Mesendoderm (in vitro differentiated cells): ENCODE measurements around the gene TBC1D1.

Experiments
- DNase-seq: peaks from one replicate; pipeline ENCODE4 v3.0.0; 2013
- H2AK5ac ChIP-seq: 2 replicates; pipeline ENCODE4 v1.6.1; 2013; ENCODE audit warnings: low read length, inconsistent platforms
- H2BK120ac ChIP-seq: 2 replicates; pipeline ENCODE4 v1.6.1; 2013; ENCODE audit warnings: low read depth, mild to moderate bottlenecking, low read length, moderate library complexity, mixed read lengths
- H2BK15ac ChIP-seq: replicated peaks from 2 replicates; pipeline ENCODE4 v1.6.1; 2013; ENCODE audit warnings: low read depth, mild to moderate bottlenecking, moderate library complexity
- H2BK5ac ChIP-seq: 2 replicates; pipeline ENCODE4 v1.6.1; 2013; ENCODE audit warnings: low read length, inconsistent platforms
- H3K18ac ChIP-seq: 2 replicates; pipeline ENCODE4 v1.6.1; 2013; ENCODE audit warnings: mild to moderate bottlenecking, low read length, mixed read lengths
- H3K23ac ChIP-seq: one replicate; pipeline ENCODE4 v1.6.1; 2013; ENCODE audit warnings: low read length
- H3K27ac ChIP-seq: 2 replicates; pipeline ENCODE4 v1.5.1; 2013; ENCODE audit warnings: low read depth, mild to moderate bottlenecking, inconsistent platforms, low read length, moderate library complexity
- H3K27me3 ChIP-seq: 2 replicates; pipeline ENCODE4 v1.6.1; 2013; ENCODE audit warnings: low read length, control low read depth, mild to moderate bottlenecking, inconsistent platforms; ENCODE audit not compliant: insufficient read depth, poor library complexity
- H3K36me3 ChIP-seq: 2 replicates; pipeline ENCODE4 v1.6.1; 2013; ENCODE audit warnings: low read length, inconsistent platforms; ENCODE audit not compliant: control insufficient read depth, insufficient read depth
- H3K4ac ChIP-seq: one replicate; pipeline ENCODE4 v1.6.1; 2013; ENCODE audit warnings: low read depth, mild to moderate bottlenecking, low read length, moderate library complexity
- H3K4me1 ChIP-seq: 2 replicates; pipeline ENCODE4 v1.6.1; 2013; ENCODE audit warnings: low read depth, low read length, inconsistent platforms; ENCODE audit not compliant: control insufficient read depth
- H3K4me2 ChIP-seq: 2 replicates; pipeline ENCODE4 v1.6.1; 2013; ENCODE audit warnings: low read length
- H3K4me3 ChIP-seq: 2 replicates; pipeline ENCODE4 v1.5.1; 2013; ENCODE audit warnings: mild to moderate bottlenecking, low read length
- H3K56ac ChIP-seq: one replicate; pipeline ENCODE4 v1.6.1; 2013; ENCODE audit warnings: low read length
- H3K79me1 ChIP-seq: 2 replicates; pipeline ENCODE4 v1.6.1; 2013; ENCODE audit warnings: low read length, inconsistent platforms
- H3K79me2 ChIP-seq: 2 replicates; pipeline ENCODE4 v1.6.1; 2013; ENCODE audit warnings: mild to moderate bottlenecking, low read length; ENCODE audit not compliant: control insufficient read depth, insufficient read depth
- H3K9ac ChIP-seq: 2 replicates; pipeline ENCODE4 v1.6.1; 2013; ENCODE audit warnings: low read length, inconsistent platforms
- H4K5ac ChIP-seq: one replicate; pipeline ENCODE4 v1.6.1; 2013; ENCODE audit warnings: low read length
- H4K8ac ChIP-seq: one replicate; pipeline ENCODE4 v1.6.1; 2013; ENCODE audit warnings: low read depth, mild to moderate bottlenecking, control low read depth, low read length, moderate library complexity
- WGBS: extraction: QIAGEN DNeasy Blood & Tissue Kit; methylation state at CpG from one replicate; pipeline ENCODE4 v1.1.7; 2013; ENCODE audit warnings: low lambda C conversion rate, missing lambda C conversion rate; ENCODE audit not compliant: insufficient coverage; ENCODE audit errors: extremely low coverage; 5-methylcytosine and 5-hydroxymethylcytosine counted together

Gene TBC1D1

GRCh38 chr4:38086849-38087226 lies 196.0 kb downstream of the TBC1D1 start:
- Histone ChIP-seq H2BK15ac (no peak overlapping the region), H3K4me2 (no peak overlapping the region), H3K9ac (no peak overlapping the region), H3K27ac (no peak overlapping the region), H3K4me1 (peaks cover 3% of the 10 kb centered on the region), H4K8ac (no peak overlapping the region), H3K79me2 (no peaks in the 10 kb centered on the region), H3K36me3 (peaks cover 3% of the 10 kb centered on the region), H3K27me3 (no peaks in the 10 kb centered on the region), H2AK5ac (no peak overlapping the region), H3K56ac (no peak overlapping the region), H3K4me3 (no peak overlapping the region), H3K4ac (no peak overlapping the region), H3K18ac (no peak overlapping the region), H2BK5ac (no peak overlapping the region), H2BK120ac (no peak overlapping the region), H3K23ac (no peak overlapping the region), H3K79me1 (no peaks in the 10 kb centered on the region), H4K5ac (no peak overlapping the region)
- DNase-seq, result no peak
- WGBS, result no CpG with 5 or more reads among the region's 2 CpGs

- no peaks in the 10 kb centered on the region for H3K79me2 ChIP-seq
- peaks cover 3% of the 10 kb centered on the region for H3K4me1 ChIP-seq
- H3K4me2 ChIP-seq, result no peak overlapping the region
- no peak overlapping the region for H2BK120ac ChIP-seq
- H3K23ac ChIP-seq, result no peak overlapping the region
- H3K79me1 ChIP-seq, result no peaks in the 10 kb centered on the region
- DNase-seq, result no peak
- no peak overlapping the region for H4K5ac ChIP-seq
- no peak overlapping the region for H2BK15ac ChIP-seq
- H3K4me3 ChIP-seq, result no peak overlapping the region
- H3K4ac ChIP-seq, result no peak overlapping the region
- H2AK5ac ChIP-seq, result no peak overlapping the region
- H3K27me3 ChIP-seq, result no peaks in the 10 kb centered on the region
- no peak overlapping the region for H4K8ac ChIP-seq
- no peak overlapping the region for H3K56ac ChIP-seq
- no peak overlapping the region for H3K27ac ChIP-seq
- H2BK5ac ChIP-seq, result no peak overlapping the region
- no peak overlapping the region for H3K9ac ChIP-seq
- no peak overlapping the region for H3K18ac ChIP-seq
- peaks cover 3% of the 10 kb centered on the region for H3K36me3 ChIP-seq
Measured at GRCh38 chr4:38088321-38088720, 197.4 kb downstream of the TBC1D1 start.

- Histone ChIP-seq H3K27me3 (no peaks in the 10 kb centered on the region), H2AK5ac (no peak overlapping the region), H3K9ac (no peak overlapping the region), H4K5ac (no peak overlapping the region), H3K79me1 (no peaks in the 10 kb centered on the region), H3K4me1 (peaks cover 3% of the 10 kb centered on the region), H2BK120ac (no peak overlapping the region), H3K79me2 (no peaks in the 10 kb centered on the region), H3K36me3 (peaks cover 3% of the 10 kb centered on the region), H2BK15ac (no peak overlapping the region), H3K27ac (no peak overlapping the region), H2BK5ac (no peak overlapping the region), H3K4ac (no peak overlapping the region), H3K18ac (no peak overlapping the region), H3K23ac (no peak overlapping the region), H3K4me2 (no peak overlapping the region), H3K56ac (no peak overlapping the region), H4K8ac (no peak overlapping the region), H3K4me3 (no peak overlapping the region)
- no CpG with 5 or more reads among the region's 4 CpGs for WGBS
- no peak for DNase-seq
Measured at GRCh38 chr4:38089961-38090360, 199.1 kb downstream of the TBC1D1 start.

- no peak overlapping the region for H4K8ac ChIP-seq
- H3K9ac ChIP-seq, result no peak overlapping the region
- DNase-seq, result no peak
- no peak overlapping the region for H2BK5ac ChIP-seq
- no peak overlapping the region for H2AK5ac ChIP-seq
- H3K56ac ChIP-seq, result no peak overlapping the region
- no peak overlapping the region for H3K27ac ChIP-seq
- peaks cover 3% of the 10 kb centered on the region for H3K36me3 ChIP-seq
- no peak overlapping the region for H3K4me2 ChIP-seq
- WGBS, result no CpG with 5 or more reads among the region's 7 CpGs
- H3K27me3 ChIP-seq, result no peaks in the 10 kb centered on the region
- H3K4me1 ChIP-seq, result peaks cover 1% of the 10 kb centered on the region
- H3K23ac ChIP-seq, result no peak overlapping the region
- H3K79me1 ChIP-seq, result no peaks in the 10 kb centered on the region
- no peak overlapping the region for H3K4me3 ChIP-seq
- H3K18ac ChIP-seq, result no peak overlapping the region
- H2BK120ac ChIP-seq, result no peak overlapping the region
- no peak overlapping the region for H2BK15ac ChIP-seq
- no peak overlapping the region for H3K4ac ChIP-seq
- no peak overlapping the region for H4K5ac ChIP-seq
- no peaks in the 10 kb centered on the region for H3K79me2 ChIP-seq
Measured at GRCh38 chr4:38090455-38091246, 199.8 kb downstream of the TBC1D1 start.

- no CpG with 5 or more reads among the region's 1 CpG for WGBS
- no peak overlapping the region for H2BK5ac ChIP-seq
- H3K27me3 ChIP-seq, result no peaks in the 10 kb centered on the region
- H3K4ac ChIP-seq, result no peak overlapping the region
- no peak overlapping the region for H2AK5ac ChIP-seq
- no peaks in the 10 kb centered on the region for H3K79me2 ChIP-seq
- no peak overlapping the region for H3K23ac ChIP-seq
- no peak overlapping the region for H3K18ac ChIP-seq
- no peak overlapping the region for H4K5ac ChIP-seq
- no peak overlapping the region for H3K4me2 ChIP-seq
- no peak overlapping the region for H3K27ac ChIP-seq
- H3K56ac ChIP-seq, result no peak overlapping the region
- DNase-seq, result no peak
- H3K9ac ChIP-seq, result no peak overlapping the region
- no peaks in the 10 kb centered on the region for H3K4me1 ChIP-seq
- no peak overlapping the region for H2BK120ac ChIP-seq
- H3K36me3 ChIP-seq, result peaks cover 3% of the 10 kb centered on the region
- H3K79me1 ChIP-seq, result no peaks in the 10 kb centered on the region
- H2BK15ac ChIP-seq, result no peak overlapping the region
- H4K8ac ChIP-seq, result no peak overlapping the region
- no peak overlapping the region for H3K4me3 ChIP-seq
Measured at GRCh38 chr4:38091636-38092035, 200.8 kb downstream of the TBC1D1 start.

GRCh38 chr4:38092701-38093100 lies 201.8 kb downstream of the TBC1D1 start:
- Histone ChIP-seq H2BK120ac (no peak overlapping the region), H4K8ac (no peak overlapping the region), H3K27me3 (no peaks in the 10 kb centered on the region), H3K23ac (no peak overlapping the region), H2AK5ac (no peak overlapping the region), H4K5ac (no peak overlapping the region), H2BK15ac (no peak overlapping the region), H3K4me1 (no peaks in the 10 kb centered on the region), H3K79me1 (no peaks in the 10 kb centered on the region), H3K4me2 (no peak overlapping the region), H3K36me3 (peaks cover 3% of the 10 kb centered on the region), H3K4ac (no peak overlapping the region), H3K56ac (no peak overlapping the region), H3K79me2 (no peaks in the 10 kb centered on the region), H2BK5ac (no peak overlapping the region), H3K9ac (no peak overlapping the region), H3K4me3 (no peak overlapping the region), H3K18ac (no peak overlapping the region), H3K27ac (no peak overlapping the region)
- WGBS, result no CpG with 5 or more reads among the region's 3 CpGs
- no peak for DNase-seq
